Suprapubic skin (tissue), 4 donors: Measurements from ENCODE around the gene OLFML2A. TPM values are rescaled to one million over a fixed set of nuclear protein-coding genes. Genes with fewer than 3 reads are reported as not detected.

Experiments
- DNase-seq, 2 donors: peaks; one replicate each; pipeline ENCODE4 v3.0.0-alpha.2; 2019; ENCODE audit warnings: low spot score in 2 of 2
- H3K27ac ChIP-seq: fragments of 200-600 bp; sonication (generic); one replicate; pipeline ENCODE4 v1.5.1; 2019
- H3K27me3 ChIP-seq: fragments of 200-600 bp; sonication (generic); one replicate; pipeline ENCODE4 v1.5.1; 2019
- H3K36me3 ChIP-seq: fragments of 200-600 bp; sonication (generic); one replicate; pipeline ENCODE4 v1.5.1; 2019
- H3K4me1 ChIP-seq: fragments of 200-600 bp; sonication (generic); one replicate; pipeline ENCODE4 v1.5.1; 2019
- H3K4me3 ChIP-seq: fragments of 200-600 bp; sonication (generic); one replicate; pipeline ENCODE4 v1.5.1; 2019; ENCODE audit warnings: mild to moderate bottlenecking
- H3K9me3 ChIP-seq: fragments of 200-600 bp; sonication (generic); one replicate; pipeline ENCODE4 v1.5.1; 2019
- CTCF ChIP-seq, 2 donors: fragments of 200-600 bp in 1 of 2; fragments of 450-650 bp in 1 of 2; sonication (generic) in 1 of 2; IDR thresholded peaks; one replicate each; pipeline ENCODE4 v1.5.1; 2016 to 2019; ENCODE audit warnings: antibody characterized with exemption in 2 of 2, mild to moderate bottlenecking in 1 of 2, moderate library complexity in 1 of 2
- EP300 ChIP-seq: sonication (generic); formaldehyde crosslinking; IDR thresholded peaks from one replicate; pipeline ENCODE4 v1.6.1; 2017; ENCODE audit warnings: antibody characterized with exemption
- POLR2A ChIP-seq, 2 donors: fragments of 450-650 bp; IDR thresholded peaks; one replicate each; pipeline ENCODE4 v1.6.1; 2017; ENCODE audit warnings: antibody characterized with exemption in 2 of 2, mild to moderate bottlenecking in 2 of 2, moderate library complexity in 2 of 2
- POLR2AphosphoS5 ChIP-seq, 3 donors: sonication (generic); formaldehyde crosslinking; IDR thresholded peaks; one replicate each; pipeline ENCODE4 v1.6.1; 2017; ENCODE audit warnings: antibody characterized with exemption in 3 of 3
- WGBS: methylation state at CpG from one replicate; pipeline ENCODE4 v1.1.5; 2018; 5-methylcytosine and 5-hydroxymethylcytosine counted together
- total RNA-seq, 4 donors: library from RNA; depleted of rRNA; stranded (reverse); fragments of >200 nt; gene quantifications; one replicate each; pipeline ENCODE4 v1.1.0, GENCODE V29; 2016

OLFML2A gene
- total RNA-seq, 4 donors from 2014 or later, result 14.6 to 36.8 (median 18.9) TPM

DNA sequence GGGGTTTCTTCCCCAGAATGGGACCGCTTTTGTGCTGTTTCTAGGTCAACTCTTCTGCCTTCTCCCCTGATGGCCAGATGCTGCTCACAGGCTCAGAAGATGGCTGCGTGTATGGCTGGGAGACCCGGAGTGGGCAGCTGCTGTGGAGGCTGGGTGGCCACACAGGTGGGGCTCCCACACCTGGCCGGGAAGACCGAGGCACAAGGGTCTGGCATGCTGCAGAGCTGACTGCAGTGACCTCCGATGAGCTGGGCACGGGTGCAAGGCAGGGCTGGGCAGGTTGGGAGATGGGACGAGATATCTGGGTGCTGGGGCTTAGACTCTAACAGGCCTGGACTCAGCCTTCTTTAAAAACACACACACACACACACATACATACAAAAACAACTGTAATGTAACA is 77.2 kb downstream of the OLFML2A start:
- H3K27ac ChIP-seq, result no peak overlapping the region
- peaks cover 25% of the 10 kb centered on the region for H3K4me1 ChIP-seq
- H3K9me3 ChIP-seq, result no peaks in the 10 kb centered on the region
- H3K4me3 ChIP-seq, result no peak overlapping the region
- no CpG with 5 or more reads among the region's 8 CpGs for WGBS
- no peaks in the 10 kb centered on the region for H3K27me3 ChIP-seq
- peaks cover 30% of the 10 kb centered on the region for H3K36me3 ChIP-seq
- DNase-seq, result no peak
- no peak for TF ChIP-seq POLR2A (IDR thresholded peaks at IDR 0.05)
- no peak for TF ChIP-seq EP300
- TF ChIP-seq CTCF (IDR thresholded peaks at IDR 0.05), result no peak
- no peak for TF ChIP-seq POLR2AphosphoS5 (IDR thresholded peaks at IDR 0.05)

DNA sequence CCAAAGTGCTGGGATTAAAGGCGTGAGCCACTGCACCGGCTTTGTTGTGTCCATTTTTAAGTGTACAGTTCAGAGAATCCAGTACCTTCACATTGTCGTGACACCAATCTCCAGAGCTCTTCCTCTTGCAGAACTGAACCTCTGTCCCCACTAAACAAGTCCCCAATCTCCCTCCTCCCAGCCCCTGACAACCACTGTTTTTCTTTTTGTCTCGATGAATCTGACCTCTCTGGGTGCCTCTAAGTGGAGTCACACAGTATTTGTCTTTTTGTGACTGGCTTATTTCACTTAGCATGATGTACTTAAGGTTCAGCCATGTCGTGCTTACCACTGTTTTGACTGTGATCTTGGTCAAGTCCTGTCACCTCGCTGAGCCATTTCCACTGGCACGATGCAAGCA is 77.9 kb downstream of the OLFML2A start:
- no peak overlapping the region for H3K4me3 ChIP-seq
- no peak for DNase-seq
- H3K9me3 ChIP-seq, result no peaks in the 10 kb centered on the region
- H3K4me1 ChIP-seq, result peaks cover 32% of the 10 kb centered on the region
- H3K36me3 ChIP-seq, result peaks cover 37% of the 10 kb centered on the region
- no peaks in the 10 kb centered on the region for H3K27me3 ChIP-seq
- TF ChIP-seq EP300, result no peak
- no peak for TF ChIP-seq POLR2AphosphoS5 (IDR thresholded peaks at IDR 0.05)
- TF ChIP-seq POLR2A (IDR thresholded peaks at IDR 0.05), result no peak
- TF ChIP-seq CTCF (IDR thresholded peaks at IDR 0.05), result no peak
- 75% methylated on average over 7 of the region's 7 CpGs for WGBS
- no peak overlapping the region for H3K27ac ChIP-seq

GRCh38 chr9:124855566-124855943 is 78.6 kb downstream of the OLFML2A start:
- WGBS, result 89% methylated on average over 8 of the region's 18 CpGs
- Histone ChIP-seq H3K9me3 (no peaks in the 10 kb centered on the region), H3K27me3 (no peaks in the 10 kb centered on the region), H3K27ac (no peak overlapping the region), H3K4me1 (peaks cover 39% of the 10 kb centered on the region), H3K36me3 (peaks cover 42% of the 10 kb centered on the region), H3K4me3 (no peak overlapping the region)
- DNase-seq, result no peak
- no peak for TF ChIP-seq POLR2AphosphoS5 (IDR thresholded peaks at IDR 0.05)
- no peak for TF ChIP-seq CTCF (IDR thresholded peaks at IDR 0.05)
- TF ChIP-seq POLR2A (IDR thresholded peaks at IDR 0.05), result no peak
- TF ChIP-seq EP300, result no peak

DNA sequence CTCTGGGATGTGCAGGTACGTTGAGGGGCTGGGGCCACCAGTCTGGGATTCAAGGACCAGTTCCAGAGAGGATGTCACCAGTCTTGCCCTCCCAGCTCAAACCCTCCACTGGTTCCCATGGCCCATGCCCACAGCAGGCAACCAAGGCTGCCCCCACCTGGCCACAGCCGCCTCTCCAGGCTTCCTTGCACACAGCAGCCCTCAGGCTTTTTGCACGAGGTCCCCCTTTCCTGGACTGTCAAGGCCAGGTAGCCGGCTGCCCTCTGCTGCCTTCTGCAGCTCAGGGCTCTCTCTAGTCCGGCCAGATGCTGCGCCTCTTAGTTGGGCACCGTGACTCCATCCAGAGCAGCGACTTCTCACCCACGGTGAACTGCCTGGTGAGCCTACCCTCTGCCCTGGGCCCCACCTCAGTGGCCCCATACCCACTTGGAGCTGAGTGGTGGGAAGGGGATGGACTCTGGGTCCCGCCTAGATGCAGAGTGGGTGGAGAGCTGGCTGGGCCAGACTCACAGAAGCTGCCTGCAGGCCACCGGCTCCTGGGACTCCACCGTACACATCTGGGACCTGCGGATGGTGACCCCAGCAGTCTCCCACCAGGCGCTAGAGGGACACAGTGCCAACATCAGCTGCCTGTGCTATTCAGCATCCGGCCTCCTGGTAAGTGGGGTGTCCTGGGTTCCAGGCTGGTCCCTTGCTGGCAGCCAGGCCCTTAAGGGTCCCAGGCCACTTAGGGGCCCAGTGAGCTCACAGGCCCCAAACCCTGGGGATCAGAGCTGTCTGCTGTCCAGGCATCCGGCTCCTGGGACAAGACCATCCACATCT is 79.2 kb downstream of the OLFML2A start:
- H3K27me3 ChIP-seq, result no peaks in the 10 kb centered on the region
- WGBS, result 84% methylated on average over 2 of the region's 16 CpGs
- no peak for TF ChIP-seq EP300
- no peak for TF ChIP-seq POLR2A (IDR thresholded peaks at IDR 0.05)
- TF ChIP-seq POLR2AphosphoS5 (IDR thresholded peaks at IDR 0.05), result no peak
- TF ChIP-seq CTCF (IDR thresholded peaks at IDR 0.05), result no peak
- H3K27ac ChIP-seq, result no peak overlapping the region
- H3K4me3 ChIP-seq, result no peak overlapping the region
- H3K36me3 ChIP-seq, result peaks cover 42% of the 10 kb centered on the region
- peaks cover 45% of the 10 kb centered on the region for H3K4me1 ChIP-seq
- no peak for DNase-seq
- no peaks in the 10 kb centered on the region for H3K9me3 ChIP-seq

DNA sequence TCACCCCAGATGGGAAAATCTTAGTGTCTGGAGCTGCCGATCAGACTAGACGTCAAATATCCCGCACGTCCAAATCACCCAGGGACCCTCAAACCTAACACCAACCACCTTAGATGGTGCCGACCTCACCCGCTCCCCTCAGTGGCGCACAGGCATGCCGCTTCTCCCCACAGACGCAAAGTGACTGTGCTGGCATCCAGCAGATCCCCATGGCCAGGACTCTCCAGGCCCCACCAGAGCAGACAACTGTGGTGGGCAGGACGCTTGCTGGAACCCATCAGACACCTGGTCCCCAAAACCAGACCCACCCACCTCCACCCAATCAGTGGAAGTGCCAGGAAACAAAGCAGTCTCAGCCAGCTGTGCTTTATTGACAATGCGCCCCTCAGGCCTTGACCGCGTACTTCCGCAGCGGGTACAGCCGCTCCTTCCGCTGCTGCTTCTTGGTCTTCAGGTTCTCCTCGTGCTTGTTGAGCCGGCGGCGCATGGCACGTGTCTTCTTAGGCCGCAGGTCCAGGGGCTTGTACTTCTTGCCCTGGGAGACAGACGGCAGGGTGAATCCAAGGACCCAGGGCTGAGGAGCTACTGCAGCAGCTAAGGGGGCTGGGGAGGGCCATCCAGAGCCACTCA is 80.7 kb downstream of the OLFML2A start:
- H3K36me3 ChIP-seq, result peaks cover 42% of the 10 kb centered on the region
- no peak overlapping the region for H3K27ac ChIP-seq
- H3K9me3 ChIP-seq, result no peaks in the 10 kb centered on the region
- TF ChIP-seq CTCF (IDR thresholded peaks at IDR 0.05), result no peak
- TF ChIP-seq POLR2AphosphoS5 (IDR thresholded peaks at IDR 0.05), result no peak
- TF ChIP-seq EP300, result no peak
- TF ChIP-seq POLR2A (IDR thresholded peaks at IDR 0.05), result no peak
- H3K4me3 ChIP-seq, result no peak overlapping the region
- WGBS, result 80% methylated on average over 11 of the region's 24 CpGs
- no peaks in the 10 kb centered on the region for H3K27me3 ChIP-seq
- H3K4me1 ChIP-seq, result peaks cover 41% of the 10 kb centered on the region
- no peak for DNase-seq
